ENCODE data around the gene CDKN2AIPNL.

DNA sequence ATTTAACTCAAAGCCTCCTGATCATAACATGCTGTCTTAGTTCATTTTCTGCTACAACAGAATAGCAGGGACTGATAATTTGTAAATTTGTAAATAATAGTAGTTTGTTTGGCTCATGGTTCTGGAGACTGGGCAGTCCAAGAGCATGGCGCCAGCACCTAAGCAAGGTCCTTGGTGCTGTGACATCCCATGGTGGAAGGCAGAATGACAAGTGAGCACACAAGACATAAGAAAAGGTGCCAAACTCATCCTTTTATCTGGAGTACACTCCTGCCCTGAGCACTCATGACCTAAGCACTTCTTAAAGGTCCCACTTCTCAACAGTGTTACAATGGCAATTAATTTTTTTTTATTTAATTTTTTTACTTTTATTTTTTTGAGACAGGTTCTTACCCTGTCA lies 24.2 kb downstream of the CDKN2AIPNL start:
- TF ChIP-seq, protein P1, sequence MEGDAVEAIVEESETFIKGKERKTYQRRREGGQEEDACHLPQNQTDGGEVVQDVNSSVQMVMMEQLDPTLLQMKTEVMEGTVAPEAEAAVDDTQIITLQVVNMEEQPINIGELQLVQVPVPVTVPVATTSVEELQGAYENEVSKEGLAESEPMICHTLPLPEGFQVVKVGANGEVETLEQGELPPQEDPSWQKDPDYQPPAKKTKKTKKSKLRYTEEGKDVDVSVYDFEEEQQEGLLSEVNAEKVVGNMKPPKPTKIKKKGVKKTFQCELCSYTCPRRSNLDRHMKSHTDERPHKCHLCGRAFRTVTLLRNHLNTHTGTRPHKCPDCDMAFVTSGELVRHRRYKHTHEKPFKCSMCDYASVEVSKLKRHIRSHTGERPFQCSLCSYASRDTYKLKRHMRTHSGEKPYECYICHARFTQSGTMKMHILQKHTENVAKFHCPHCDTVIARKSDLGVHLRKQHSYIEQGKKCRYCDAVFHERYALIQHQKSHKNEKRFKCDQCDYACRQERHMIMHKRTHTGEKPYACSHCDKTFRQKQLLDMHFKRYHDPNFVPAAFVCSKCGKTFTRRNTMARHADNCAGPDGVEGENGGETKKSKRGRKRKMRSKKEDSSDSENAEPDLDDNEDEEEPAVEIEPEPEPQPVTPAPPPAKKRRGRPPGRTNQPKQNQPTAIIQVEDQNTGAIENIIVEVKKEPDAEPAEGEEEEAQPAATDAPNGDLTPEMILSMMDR (IDR thresholded peaks at IDR 0.05 in 2 of 3, conservative IDR thresholded peaks at IDR 0.05 in 1 of 3; ENCODE audit: borderline replicate concordance in 1 of 3, insufficient read depth in 1 of 3, low read depth in 2 of 3, low read length in 2 of 3): no peak
- no peak for TF ChIP-seq TCF7L2 (IDR thresholded peaks at IDR 0.05; ENCODE audit: borderline replicate concordance, extremely low read depth, insufficient read depth, insufficient read length)
